Thyroid gland (tissue), 4 donors: ENCODE measurements around the gene ADGRD1.

Experiments used
- POLR2A ChIP-seq, 2 donors: fragments of 450-650 bp; IDR thresholded peaks; one replicate each; pipeline ENCODE4 v1.6.1; 2017; ENCODE audit warnings: antibody characterized with exemption in 2 of 2, mild to moderate bottlenecking in 2 of 2, moderate library complexity in 1 of 2
- TF ChIP-seq, protein P1 (sequence below), 6 experiments: fragments of 200-600 bp in 3 of 6; fragments of 450-650 bp in 3 of 6; sonication (generic) in 3 of 6; IDR thresholded peaks; one replicate each; pipeline ENCODE4 v1.5.1; 2016 to 2019; ENCODE audit warnings: antibody characterized with exemption in 6 of 6, mild to moderate bottlenecking in 2 of 6, inconsistent platforms in 1 of 6, moderate library complexity in 1 of 6

GRCh38 chr12:130968611-130969010 lies 14.9 kb downstream of the ADGRD1 start:
- TF ChIP-seq, protein P1, sequence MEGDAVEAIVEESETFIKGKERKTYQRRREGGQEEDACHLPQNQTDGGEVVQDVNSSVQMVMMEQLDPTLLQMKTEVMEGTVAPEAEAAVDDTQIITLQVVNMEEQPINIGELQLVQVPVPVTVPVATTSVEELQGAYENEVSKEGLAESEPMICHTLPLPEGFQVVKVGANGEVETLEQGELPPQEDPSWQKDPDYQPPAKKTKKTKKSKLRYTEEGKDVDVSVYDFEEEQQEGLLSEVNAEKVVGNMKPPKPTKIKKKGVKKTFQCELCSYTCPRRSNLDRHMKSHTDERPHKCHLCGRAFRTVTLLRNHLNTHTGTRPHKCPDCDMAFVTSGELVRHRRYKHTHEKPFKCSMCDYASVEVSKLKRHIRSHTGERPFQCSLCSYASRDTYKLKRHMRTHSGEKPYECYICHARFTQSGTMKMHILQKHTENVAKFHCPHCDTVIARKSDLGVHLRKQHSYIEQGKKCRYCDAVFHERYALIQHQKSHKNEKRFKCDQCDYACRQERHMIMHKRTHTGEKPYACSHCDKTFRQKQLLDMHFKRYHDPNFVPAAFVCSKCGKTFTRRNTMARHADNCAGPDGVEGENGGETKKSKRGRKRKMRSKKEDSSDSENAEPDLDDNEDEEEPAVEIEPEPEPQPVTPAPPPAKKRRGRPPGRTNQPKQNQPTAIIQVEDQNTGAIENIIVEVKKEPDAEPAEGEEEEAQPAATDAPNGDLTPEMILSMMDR (IDR thresholded peaks at IDR 0.05) = no peak
- no peak for TF ChIP-seq POLR2A (IDR thresholded peaks at IDR 0.05)
